ENCODE measurements around the gene ADRA2A. TPM values are rescaled to one million over a fixed set of nuclear protein-coding genes. Genes with fewer than 3 reads are reported as not detected.

Gene ADRA2A
- total RNA-seq, 1 donor from 2014 or later, result 19.3 TPM

DNA sequence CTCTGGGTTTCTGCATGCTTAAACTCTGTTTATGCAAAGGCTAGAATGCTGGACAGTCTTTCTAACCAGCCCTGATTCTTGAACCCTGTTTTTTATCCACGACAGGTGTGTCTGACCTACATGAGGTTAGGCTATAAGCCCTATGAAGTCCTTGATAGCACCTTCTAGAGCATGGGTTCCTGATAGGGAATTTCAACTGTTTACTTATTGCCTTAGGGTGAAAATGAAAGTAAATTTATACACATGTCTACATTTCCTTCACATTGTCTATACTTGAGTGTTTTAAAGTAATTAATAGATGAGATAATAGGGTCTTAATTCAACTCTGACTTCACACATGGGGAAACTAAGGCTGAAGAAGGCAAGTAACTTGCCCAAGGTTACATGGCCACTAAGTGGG is 35.5 kb downstream of the ADRA2A start:
- Mint-ChIP-seq H3K36me3 (no peaks in the 10 kb centered on the region), H3K9me3 (no peaks in the 10 kb centered on the region), H3K27me3 (no peaks in the 10 kb centered on the region), H3K27ac (no peak overlapping the region), H3K4me3 (no peak overlapping the region), H3K4me1 (ENCODE audit: unreplicated experiment) (no peaks in the 10 kb centered on the region)
- TF ChIP-seq, protein P1, sequence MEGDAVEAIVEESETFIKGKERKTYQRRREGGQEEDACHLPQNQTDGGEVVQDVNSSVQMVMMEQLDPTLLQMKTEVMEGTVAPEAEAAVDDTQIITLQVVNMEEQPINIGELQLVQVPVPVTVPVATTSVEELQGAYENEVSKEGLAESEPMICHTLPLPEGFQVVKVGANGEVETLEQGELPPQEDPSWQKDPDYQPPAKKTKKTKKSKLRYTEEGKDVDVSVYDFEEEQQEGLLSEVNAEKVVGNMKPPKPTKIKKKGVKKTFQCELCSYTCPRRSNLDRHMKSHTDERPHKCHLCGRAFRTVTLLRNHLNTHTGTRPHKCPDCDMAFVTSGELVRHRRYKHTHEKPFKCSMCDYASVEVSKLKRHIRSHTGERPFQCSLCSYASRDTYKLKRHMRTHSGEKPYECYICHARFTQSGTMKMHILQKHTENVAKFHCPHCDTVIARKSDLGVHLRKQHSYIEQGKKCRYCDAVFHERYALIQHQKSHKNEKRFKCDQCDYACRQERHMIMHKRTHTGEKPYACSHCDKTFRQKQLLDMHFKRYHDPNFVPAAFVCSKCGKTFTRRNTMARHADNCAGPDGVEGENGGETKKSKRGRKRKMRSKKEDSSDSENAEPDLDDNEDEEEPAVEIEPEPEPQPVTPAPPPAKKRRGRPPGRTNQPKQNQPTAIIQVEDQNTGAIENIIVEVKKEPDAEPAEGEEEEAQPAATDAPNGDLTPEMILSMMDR (conservative IDR thresholded peaks at IDR 0.05), result no peak
- DNase-seq (ENCODE audit: extremely low spot score, unreplicated experiment), result no peak

DNA sequence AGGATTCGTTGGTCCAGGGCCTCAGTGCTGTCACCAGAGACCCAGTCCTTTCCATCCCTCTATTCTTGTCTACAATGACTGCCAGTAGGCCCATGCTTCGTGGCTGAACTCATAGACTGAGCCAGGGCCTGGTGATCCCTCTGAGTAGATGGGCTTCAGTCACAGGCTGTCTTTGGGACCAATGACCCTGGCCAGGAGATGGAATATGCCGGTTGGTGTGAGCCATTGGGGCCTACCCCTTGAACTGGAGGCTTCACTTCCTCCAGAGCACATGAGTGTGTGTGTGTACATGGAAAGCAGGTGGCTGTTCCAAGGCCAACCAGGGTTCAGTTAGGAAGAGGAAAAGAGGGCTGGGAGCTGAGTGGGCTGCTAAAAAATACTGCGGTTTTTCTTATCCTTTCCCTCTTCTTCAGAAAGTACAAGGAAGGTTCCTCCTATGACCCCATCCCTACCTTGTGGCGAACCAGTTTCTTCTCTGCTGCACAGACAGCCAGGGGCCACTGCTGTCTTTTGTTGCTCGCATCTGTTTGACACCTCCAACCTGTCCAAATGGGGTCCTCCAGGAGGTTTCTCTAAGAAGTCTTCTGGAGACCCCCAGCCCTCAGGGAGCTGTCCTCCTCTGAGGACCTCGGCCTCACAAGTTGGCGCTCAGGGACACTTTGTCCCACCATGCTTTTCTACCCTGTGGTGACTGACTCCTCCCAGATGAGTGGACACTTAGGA is 36.6 kb downstream of the ADRA2A start:
- DNase-seq (ENCODE audit: extremely low spot score, unreplicated experiment), result peak; percentile 51
- no peaks in the 10 kb centered on the region for H3K9me3 Mint-ChIP-seq
- no peaks in the 10 kb centered on the region for H3K4me1 Mint-ChIP-seq (ENCODE audit: unreplicated experiment)
- H3K4me3 Mint-ChIP-seq, result no peak overlapping the region
- TF ChIP-seq, protein P1 (conservative IDR thresholded peaks at IDR 0.05), result no peak
- no peaks in the 10 kb centered on the region for H3K27me3 Mint-ChIP-seq
- H3K36me3 Mint-ChIP-seq, result no peaks in the 10 kb centered on the region
- H3K27ac Mint-ChIP-seq, result no peak overlapping the region

DNA sequence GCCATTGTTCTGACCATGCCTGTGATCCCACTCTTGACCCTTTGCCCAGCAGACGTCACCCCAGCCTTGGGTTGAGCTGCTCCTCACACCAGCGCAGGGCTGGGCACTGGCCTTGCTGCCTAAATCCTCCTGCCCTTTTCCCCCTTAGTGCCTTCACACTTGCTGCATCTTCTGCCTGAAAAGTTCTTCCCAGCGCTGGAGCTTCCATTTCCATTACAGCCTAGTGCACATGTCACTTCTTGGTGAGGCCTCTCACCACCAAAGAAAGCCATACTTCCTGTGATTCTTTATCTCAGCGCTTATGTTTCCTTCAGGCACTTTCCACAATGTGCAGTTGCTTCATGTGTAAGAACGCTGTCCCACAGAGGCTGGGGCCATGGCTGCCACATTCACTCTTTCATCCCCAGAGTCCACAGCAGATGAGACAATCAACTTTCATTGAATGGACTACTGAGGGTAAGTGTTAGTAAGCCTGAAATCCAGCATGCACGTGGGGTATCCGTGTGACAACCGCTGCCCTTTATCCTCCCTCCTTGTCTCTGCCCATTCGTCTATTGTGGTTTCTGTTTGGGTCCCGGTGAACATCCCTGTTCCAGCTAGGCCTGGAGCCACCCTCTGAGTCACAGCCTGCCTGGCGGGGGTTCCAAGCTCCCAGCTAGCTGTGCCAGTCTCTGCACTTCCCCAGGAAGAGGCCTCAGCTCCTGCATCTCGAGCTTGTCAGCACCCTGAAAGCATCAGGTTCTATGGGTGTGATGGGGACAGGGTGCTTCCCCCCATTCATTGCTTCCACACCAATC is 37.3 kb downstream of the ADRA2A start:
- Mint-ChIP-seq H3K27me3 (no peaks in the 10 kb centered on the region), H3K36me3 (no peaks in the 10 kb centered on the region), H3K27ac (no peak overlapping the region), H3K4me1 (ENCODE audit: unreplicated experiment) (no peaks in the 10 kb centered on the region), H3K9me3 (no peaks in the 10 kb centered on the region), H3K4me3 (no peak overlapping the region)
- TF ChIP-seq, protein P1 (conservative IDR thresholded peaks at IDR 0.05), result no peak
- peak; percentile 25 for DNase-seq (ENCODE audit: extremely low spot score, unreplicated experiment)

DNA sequence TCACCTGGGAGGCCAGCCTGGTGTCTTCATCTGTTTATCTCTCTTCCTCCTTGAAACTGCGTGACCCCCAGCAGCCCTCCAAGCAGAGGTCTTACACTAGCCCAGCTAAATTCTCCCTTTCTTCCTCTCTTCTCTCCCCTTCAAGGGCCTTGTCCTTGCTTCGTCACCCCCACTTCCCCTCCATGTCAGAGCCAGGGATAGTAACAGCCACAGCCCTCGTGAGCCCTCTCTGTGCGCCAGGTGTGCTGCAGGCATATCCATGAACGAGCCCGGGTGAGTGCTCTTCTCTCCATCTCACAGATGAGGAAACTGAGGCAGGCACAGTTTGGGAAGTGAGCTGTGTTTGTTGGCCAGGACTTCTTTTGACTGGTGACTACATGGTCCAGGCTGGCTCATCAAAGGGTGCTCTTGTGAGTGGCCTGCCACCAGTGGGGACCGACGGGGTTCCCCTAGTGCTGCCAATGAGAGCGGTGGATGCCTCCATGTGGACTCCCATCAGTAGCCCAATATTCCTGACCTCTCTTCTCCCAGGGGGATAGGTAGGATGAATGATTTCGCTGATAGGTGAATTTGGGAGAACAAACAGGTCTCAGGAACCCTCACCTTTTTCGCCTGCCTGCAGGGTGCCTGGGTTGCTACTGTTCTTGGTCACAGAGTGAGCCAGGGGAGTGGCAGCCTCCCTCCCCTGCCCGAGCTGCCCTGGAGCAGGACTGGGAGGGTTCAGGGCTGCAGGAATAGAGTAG is 38.1 kb downstream of the ADRA2A start:
- Mint-ChIP-seq H3K4me1 (ENCODE audit: unreplicated experiment) (no peaks in the 10 kb centered on the region), H3K4me3 (no peak overlapping the region), H3K27ac (no peak overlapping the region), H3K27me3 (peaks cover 5% of the 10 kb centered on the region), H3K9me3 (no peaks in the 10 kb centered on the region), H3K36me3 (no peaks in the 10 kb centered on the region)
- TF ChIP-seq, protein P1 (conservative IDR thresholded peaks at IDR 0.05), result no peak
- DNase-seq (ENCODE audit: extremely low spot score, unreplicated experiment), result peak; percentile 49

DNA sequence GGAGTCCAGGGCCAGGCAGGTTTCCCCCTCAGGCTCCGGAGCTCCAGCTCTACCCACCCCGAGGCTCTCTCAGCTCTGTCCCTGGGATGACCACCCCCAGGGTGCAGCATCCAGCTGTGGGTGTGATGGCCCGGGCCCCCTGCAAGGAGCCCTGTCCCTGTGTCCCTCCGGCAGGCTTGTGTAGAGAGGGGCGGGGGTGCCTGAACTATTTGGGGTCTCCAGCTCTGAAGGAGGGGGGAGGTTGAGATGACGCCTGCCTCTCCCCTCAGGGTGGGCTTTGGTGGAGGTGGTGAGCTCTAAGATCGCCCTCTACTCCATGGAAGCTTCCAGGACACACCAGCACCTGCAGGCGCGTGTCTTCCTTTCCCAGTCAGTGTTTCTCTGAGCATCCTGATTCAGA is 39.4 kb downstream of the ADRA2A start:
- Mint-ChIP-seq H3K27me3 (peaks cover 5% of the 10 kb centered on the region), H3K36me3 (no peaks in the 10 kb centered on the region), H3K4me1 (ENCODE audit: unreplicated experiment) (no peaks in the 10 kb centered on the region), H3K9me3 (no peaks in the 10 kb centered on the region), H3K27ac (no peak overlapping the region), H3K4me3 (no peak overlapping the region)
- TF ChIP-seq, protein P1 (conservative IDR thresholded peaks at IDR 0.05), result no peak
- peak; percentile 62 for DNase-seq (ENCODE audit: extremely low spot score, unreplicated experiment)
